ENCODE data around the gene KIF19.

Gene KIF19

DNA sequence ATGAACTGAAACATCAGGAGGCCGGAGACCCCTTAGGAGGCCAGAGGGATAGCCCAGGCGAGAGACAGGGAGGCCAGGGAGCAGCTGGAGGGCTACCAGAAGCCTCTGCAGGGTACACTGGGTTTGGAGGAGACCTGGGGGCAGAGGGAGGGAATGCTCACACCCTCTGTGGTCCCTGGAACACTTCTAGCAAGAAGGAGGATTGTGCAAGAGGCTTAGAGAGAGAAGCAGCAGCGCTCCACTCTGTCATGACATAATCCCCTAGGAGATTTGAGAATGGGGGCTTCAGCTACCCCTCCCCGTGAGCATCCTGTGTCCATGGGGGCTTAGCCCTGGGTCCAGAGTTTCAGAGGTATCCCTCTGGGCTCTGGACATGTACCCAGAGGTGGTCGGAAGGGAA, 57.1 kb downstream of the KIF19 start:
- no peaks in the 10 kb centered on the region for H3K36me3 Mint-ChIP-seq
- no peaks in the 10 kb centered on the region for H3K27me3 Mint-ChIP-seq
- no peak overlapping the region for H3K4me3 Mint-ChIP-seq
- no peaks in the 10 kb centered on the region for H3K4me1 Mint-ChIP-seq
- no peaks in the 10 kb centered on the region for H3K9me3 Mint-ChIP-seq
- no peak overlapping the region for H3K27ac Mint-ChIP-seq

DNA sequence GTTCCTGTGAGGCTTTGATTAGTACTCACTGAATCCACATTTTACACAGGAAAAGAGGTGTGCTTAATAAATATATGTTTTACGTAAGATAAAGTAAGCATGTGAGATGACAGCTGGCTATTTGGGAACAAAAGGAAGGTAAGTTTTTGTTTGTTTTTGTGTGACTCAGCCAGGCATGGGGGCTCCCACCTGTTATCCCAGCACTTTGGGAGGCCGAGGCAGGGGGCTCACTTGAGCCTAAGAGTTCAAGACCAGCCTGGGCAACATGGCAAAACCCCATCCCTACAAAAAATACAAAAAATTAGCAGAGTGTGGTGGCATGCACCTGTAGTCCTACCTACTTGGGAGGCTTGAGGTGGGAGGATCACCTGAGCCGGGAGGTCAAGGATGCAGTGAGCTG, 59.2 kb downstream of the KIF19 start:
- no peaks in the 10 kb centered on the region for H3K36me3 Mint-ChIP-seq
- peak overlapping the region; percentile 43 for H3K27ac Mint-ChIP-seq
- H3K4me1 Mint-ChIP-seq, result no peaks in the 10 kb centered on the region
- H3K9me3 Mint-ChIP-seq, result no peaks in the 10 kb centered on the region
- no peaks in the 10 kb centered on the region for H3K27me3 Mint-ChIP-seq
- H3K4me3 Mint-ChIP-seq, result no peak overlapping the region

DNA sequence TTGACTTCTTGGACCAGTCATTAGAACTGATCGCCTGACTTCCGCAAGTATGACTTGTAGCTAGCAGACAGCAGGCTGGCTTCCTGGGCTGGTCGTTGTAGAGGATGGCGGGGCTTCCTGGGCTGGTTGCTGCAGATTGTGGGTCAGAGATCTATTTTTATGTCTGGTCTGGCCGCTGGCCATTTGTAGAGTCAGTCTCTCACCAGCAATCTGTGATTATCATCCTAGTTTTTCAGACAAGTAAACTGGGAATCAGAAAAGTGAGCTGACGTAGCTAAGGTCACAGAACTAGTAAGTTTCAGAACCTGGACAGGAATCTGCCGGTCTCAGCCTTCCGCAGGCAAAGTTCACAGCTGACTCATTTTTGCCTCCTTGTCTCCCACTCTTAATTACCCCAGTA, 60.4 kb downstream of the KIF19 start:
- Mint-ChIP-seq H3K4me1 (no peaks in the 10 kb centered on the region), H3K27me3 (no peaks in the 10 kb centered on the region), H3K27ac (no peak overlapping the region), H3K36me3 (no peaks in the 10 kb centered on the region), H3K4me3 (no peak overlapping the region), H3K9me3 (no peaks in the 10 kb centered on the region)

DNA sequence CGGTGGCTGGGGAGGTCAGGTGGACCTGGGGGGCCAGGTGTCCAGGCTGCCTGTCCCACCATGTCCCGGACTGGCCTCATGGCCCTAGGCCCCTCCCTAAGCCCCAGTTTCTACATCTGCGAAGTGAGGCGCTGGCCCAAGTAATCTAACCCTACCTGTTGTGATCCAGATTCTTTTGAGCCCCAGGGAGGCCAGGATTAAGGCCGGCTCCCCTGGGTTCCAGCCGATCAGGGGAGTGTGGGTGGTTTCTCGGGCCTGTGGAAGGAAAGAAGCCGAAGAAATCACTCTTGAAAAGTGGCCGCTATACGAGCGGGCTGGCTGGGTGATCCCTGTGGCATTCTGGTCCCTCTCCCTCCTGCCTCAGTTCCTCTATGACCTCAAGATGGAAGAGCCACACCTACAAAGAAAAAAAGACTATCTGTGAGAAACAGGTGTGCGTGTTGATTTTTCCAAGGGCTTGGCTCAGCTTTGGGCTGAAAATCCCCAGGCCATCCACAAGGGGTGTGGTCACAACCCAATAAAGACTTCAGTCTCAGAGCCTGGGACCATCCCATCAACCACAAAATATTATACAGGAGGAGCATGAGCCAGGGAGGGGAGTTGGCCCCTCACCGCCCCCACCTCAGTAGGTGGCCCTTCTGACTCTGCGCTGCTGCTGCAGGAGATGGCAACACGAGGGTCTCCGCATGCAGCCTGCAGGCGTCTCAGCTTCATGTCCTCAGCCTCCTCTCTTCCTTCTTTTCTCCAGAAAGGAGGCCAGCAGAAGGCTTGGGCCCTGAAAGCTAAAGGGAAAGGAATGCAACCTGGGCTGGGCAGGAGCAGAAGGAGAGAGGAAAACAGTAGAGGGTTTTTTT, 61.6 kb downstream of the KIF19 start:
- H3K4me1 Mint-ChIP-seq, result no peaks in the 10 kb centered on the region
- no peaks in the 10 kb centered on the region for H3K36me3 Mint-ChIP-seq
- H3K4me3 Mint-ChIP-seq, result no peak overlapping the region
- H3K27me3 Mint-ChIP-seq, result no peaks in the 10 kb centered on the region
- no peaks in the 10 kb centered on the region for H3K9me3 Mint-ChIP-seq
- no peak overlapping the region for H3K27ac Mint-ChIP-seq

DNA sequence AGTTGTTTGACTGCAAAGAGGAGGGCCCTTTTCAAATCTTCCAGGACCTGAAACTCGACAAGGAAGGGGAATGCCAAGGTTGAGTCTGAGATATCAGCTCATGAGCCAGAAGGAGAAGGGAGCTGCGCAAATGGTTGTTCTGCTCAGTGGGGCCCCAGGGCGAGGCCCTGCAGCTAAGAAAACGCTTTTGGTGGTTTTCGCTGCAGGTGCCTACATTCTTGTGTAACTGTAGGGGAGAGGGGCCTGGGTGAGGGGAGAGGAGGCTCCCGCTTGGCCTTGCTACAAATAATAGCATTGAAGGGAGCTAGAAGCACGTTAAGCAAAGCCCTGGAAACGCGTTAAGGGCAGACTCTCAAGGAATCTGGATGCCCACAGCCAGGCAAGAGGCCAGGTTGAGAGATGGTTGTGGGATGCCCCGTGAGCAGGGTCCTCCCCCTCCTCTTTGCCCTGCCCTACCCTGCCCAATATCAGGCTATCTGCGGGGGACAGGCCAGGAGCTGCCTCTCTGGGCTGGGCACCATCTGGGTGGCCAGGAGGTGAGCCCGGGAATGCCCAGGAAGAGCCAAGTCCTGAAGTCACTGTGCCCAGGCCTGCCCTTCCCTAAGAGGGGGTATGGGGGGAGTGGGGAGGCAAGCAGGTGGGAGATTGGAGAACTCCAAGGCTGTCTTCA, 63.2 kb downstream of the KIF19 start:
- Mint-ChIP-seq H3K36me3 (no peaks in the 10 kb centered on the region), H3K27ac (no peak overlapping the region), H3K9me3 (no peaks in the 10 kb centered on the region), H3K4me1 (no peaks in the 10 kb centered on the region), H3K4me3 (no peak overlapping the region), H3K27me3 (no peaks in the 10 kb centered on the region)

DNA sequence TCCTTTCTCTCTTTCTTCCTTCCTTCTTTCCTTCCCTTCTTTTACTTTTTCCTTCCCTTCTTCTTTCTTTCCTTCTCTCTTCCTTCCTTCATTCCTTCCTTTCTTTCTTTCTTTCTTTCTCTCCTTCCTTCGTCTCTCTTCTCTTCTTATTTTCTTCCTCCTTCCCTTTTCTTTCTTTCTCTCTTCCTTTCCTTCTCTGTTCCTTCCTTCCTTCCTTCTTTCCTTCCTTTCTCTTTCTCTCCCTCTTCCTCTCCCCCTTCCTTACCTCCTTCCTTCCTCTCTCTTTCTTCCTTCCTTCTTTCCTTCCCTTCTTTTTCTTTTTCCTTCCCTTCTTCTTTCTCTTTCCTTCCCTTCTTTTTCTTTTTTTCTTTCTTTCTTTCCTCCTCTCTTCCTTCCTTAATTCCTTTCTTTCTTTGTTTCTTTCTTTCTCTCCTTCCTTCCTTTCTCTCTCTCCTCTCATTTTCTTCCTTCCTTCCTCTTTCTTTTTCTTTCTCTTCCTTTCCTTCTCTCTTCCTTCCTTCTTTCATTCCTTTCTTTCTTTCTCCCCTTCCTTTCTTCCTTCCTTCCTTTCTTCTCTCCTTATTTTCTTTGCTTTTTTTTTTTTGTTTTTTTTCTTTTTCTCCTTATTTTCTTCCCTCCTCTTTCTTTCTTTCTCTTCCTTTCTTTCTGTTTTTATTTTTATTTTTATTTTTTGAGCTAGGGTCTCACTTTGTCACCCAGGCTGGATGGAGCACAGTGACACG, 64.1 kb downstream of the KIF19 start:
- H3K4me1 Mint-ChIP-seq, result no peaks in the 10 kb centered on the region
- H3K36me3 Mint-ChIP-seq, result no peaks in the 10 kb centered on the region
- no peak overlapping the region for H3K4me3 Mint-ChIP-seq
- H3K27ac Mint-ChIP-seq, result peak overlapping the region; percentile 73
- H3K9me3 Mint-ChIP-seq, result no peaks in the 10 kb centered on the region
- no peaks in the 10 kb centered on the region for H3K27me3 Mint-ChIP-seq

DNA sequence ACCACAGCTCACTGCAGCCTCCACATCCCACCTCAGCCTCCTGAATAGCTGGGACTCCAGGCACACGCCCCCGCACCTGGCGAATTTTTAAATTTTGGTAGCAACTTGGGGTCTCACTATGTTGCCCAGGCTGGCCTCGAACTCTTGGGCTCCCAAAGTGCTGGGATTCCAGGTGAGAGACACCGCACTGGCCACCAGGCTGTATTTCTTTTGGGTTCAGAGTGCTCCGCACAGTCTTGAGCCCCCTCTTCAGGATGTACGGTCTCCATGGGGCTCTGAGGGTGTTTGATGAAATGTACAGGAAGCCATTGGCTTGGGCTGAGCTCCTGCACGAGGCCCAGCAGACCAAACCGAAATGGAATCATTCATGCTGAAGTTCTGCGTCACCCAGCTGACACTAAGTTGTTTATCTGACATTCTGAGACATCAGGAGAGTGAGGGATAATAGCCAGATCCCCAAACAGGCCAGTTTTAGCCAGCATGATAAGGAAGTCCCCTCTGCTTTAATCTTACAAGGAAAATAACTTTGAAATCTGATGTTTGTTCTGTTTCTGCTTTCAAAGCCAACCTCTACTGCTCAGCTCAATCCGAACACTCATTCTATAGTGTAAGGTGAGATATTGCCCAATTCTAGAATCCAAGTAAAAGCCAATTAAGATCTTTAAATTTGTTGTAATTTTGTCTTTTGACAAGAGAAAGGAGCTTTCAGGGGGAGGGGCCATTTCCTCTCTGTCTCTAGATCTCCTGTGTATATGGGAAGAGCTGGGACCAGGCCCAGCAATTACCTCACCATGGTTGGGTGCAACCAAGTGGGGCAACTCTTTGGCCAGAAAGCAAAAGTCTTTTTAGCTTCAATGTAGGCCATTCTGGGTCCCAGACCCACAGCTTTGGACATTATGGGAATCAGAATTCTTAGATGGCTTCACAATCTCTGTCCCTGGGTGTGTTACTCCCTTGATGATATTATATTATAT, 64.9 kb downstream of the KIF19 start:
- H3K27me3 Mint-ChIP-seq, result no peaks in the 10 kb centered on the region
- H3K27ac Mint-ChIP-seq, result no peak overlapping the region
- H3K4me3 Mint-ChIP-seq, result no peak overlapping the region
- no peaks in the 10 kb centered on the region for H3K36me3 Mint-ChIP-seq
- no peaks in the 10 kb centered on the region for H3K9me3 Mint-ChIP-seq
- H3K4me1 Mint-ChIP-seq, result no peaks in the 10 kb centered on the region

DNA sequence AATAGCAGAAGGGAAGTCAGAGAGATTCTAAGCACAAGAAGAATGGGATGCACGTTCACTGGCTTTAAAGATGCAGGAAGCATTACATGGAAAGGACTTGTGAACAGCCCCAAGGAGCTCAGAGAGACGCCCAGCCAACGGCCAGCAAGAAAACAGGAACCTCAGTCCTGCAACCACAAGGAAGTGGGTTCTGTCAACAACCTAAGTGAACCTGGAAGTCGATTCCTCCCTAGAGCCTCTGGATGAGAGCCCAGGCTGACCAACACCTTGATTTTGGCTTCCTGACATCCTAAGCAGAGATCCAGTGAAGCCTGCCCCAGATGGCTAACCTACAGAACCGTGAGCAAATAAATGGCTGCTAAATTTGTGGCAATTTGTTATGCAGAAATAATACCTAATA, 65.7 kb downstream of the KIF19 start:
- Mint-ChIP-seq H3K36me3 (no peaks in the 10 kb centered on the region), H3K9me3 (no peaks in the 10 kb centered on the region)

DNA sequence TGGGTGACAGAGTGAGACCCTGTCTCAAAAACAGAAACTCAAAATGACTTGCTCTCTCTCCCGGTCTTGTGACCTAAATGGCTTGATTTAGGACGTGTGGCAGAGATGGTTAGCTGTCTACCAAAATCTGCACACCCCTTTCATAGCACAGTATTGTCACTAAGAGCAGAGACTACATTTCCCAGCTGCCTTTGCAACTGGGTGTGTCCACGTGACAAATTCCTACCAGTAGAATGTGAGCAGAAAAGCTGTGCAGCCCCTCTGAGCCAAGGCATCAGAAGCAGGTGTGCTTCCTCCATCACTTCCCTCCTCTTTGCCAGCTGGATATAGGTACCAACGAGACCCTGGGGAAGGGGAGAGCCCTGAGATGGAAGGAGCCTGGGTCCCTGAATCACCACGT, 66.8 kb downstream of the KIF19 start:
- no peaks in the 10 kb centered on the region for H3K4me1 Mint-ChIP-seq
- H3K27ac Mint-ChIP-seq, result no peak overlapping the region
- H3K36me3 Mint-ChIP-seq, result no peaks in the 10 kb centered on the region
- H3K4me3 Mint-ChIP-seq, result no peak overlapping the region
- H3K27me3 Mint-ChIP-seq, result no peaks in the 10 kb centered on the region
- H3K9me3 Mint-ChIP-seq, result no peaks in the 10 kb centered on the region

More for the DNA sequence above, 65.7 kb downstream of the KIF19 start:
- Mint-ChIP-seq H3K27me3 (no peaks in the 10 kb centered on the region), H3K27ac (no peak overlapping the region), H3K4me1 (no peaks in the 10 kb centered on the region), H3K4me3 (no peak overlapping the region)

DNA sequence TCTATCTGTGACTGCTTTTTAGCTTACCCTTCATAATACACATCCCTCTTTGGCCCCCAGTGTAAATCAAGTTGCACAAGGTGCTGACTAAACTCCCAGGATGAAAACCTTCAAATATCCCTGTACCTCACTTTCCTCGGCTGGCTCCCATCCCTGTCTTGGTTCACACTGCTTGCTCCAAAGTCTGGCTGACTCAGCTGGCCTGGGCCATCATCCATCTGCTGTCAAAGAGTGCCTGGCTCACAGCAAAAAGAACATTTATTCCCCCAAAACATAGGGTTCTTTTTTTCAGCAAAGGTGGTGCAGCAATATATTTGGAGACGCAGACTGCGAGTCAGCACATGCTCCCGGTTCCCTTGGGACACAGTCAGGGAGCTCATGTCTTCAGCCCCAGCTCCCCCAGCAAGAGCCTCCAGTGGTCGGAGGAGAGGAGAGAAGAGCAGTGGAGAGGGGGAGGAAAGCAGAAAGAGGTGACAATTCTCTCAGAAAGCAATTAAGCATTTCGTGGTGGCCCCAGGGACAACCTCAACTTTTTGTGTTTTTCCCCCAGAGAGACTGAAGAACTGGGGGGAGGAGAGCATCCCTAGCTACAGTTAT, 67.4 kb downstream of the KIF19 start:
- H3K4me1 Mint-ChIP-seq, result no peaks in the 10 kb centered on the region
- H3K27ac Mint-ChIP-seq, result no peak overlapping the region
- no peak overlapping the region for H3K4me3 Mint-ChIP-seq
- H3K27me3 Mint-ChIP-seq, result no peaks in the 10 kb centered on the region
- no peaks in the 10 kb centered on the region for H3K9me3 Mint-ChIP-seq
- no peaks in the 10 kb centered on the region for H3K36me3 Mint-ChIP-seq

DNA sequence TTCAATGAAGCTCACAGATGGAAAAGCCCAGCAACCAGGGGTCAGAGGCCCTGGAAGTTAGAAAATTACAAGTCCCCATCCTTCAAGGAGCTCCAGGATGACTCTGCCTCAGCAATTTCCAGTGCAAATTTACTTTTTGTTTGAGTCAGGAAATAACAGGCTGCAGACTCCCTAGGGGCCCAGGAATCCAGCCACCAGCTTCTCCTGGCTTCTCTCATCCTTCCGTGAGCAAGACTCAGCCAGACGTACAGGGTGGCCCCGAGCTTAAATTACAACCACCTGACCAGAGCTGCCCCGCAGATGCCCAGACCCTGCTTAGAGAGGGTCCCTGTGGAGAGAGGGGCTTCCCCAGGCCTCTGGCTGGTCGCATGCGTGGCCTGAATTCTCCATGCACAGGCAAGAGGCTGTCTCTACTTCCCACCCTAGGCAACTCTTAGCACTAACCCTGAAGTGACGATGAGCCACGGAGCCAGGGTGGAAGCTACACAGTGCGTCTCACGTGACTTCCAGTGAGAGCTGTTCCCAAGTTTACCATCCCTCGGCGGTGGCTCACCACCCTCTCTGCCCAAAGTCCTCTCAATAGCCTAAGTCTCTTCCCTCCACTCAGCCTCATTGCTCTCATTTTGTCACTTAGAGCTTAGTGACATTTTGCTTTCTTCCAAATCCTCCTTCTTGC, 68.4 kb downstream of the KIF19 start:
- Mint-ChIP-seq H3K4me1 (no peaks in the 10 kb centered on the region), H3K4me3 (no peak overlapping the region), H3K27me3 (no peaks in the 10 kb centered on the region), H3K36me3 (no peaks in the 10 kb centered on the region), H3K9me3 (no peaks in the 10 kb centered on the region), H3K27ac (no peak overlapping the region)

DNA sequence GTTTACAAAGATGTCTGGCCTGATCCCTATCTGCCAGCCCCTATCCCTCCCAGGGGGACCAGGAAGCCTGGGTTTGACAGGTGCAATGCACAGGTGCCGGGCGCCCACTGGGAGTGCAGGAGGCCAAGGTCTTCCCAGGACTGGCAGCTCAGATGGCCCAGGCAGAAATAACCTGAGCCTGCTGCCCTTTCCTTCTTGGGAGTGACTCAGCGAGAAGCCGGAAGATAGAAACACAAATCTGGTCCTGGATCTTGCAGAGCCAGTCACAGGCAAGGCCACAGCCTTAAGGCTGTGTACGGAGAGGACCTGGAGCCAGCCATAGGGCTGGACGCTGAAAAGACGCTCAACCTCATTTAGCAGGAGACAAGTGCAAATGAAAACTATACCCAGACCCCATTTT, 69.0 kb downstream of the KIF19 start:
- no peaks in the 10 kb centered on the region for H3K4me1 Mint-ChIP-seq
- no peak overlapping the region for H3K27ac Mint-ChIP-seq
- no peaks in the 10 kb centered on the region for H3K9me3 Mint-ChIP-seq
- H3K27me3 Mint-ChIP-seq, result no peaks in the 10 kb centered on the region
- no peak overlapping the region for H3K4me3 Mint-ChIP-seq
- H3K36me3 Mint-ChIP-seq, result no peaks in the 10 kb centered on the region

DNA sequence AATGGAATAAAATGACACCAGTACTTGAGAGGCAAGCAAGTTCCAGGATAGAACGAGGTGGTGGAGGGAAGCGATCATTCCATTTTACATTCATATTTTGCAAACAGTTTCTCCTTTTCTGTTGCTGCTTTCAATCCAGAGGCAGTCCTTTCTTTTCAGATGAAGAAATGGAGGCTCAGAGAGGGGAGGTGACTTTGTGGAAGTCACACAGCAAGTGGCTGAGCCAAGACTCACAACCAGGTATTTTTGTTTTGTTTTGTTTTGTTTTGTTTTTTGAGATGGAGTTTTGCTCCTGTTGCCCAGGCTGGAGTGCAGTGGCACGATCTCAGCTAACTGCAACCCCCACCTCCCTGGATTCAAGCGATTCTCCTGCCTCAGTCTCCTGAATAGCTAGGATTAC, 70.5 kb downstream of the KIF19 start:
- no peaks in the 10 kb centered on the region for H3K36me3 Mint-ChIP-seq
- H3K27ac Mint-ChIP-seq, result no peak overlapping the region
- H3K27me3 Mint-ChIP-seq, result no peaks in the 10 kb centered on the region
- no peaks in the 10 kb centered on the region for H3K4me1 Mint-ChIP-seq
- H3K4me3 Mint-ChIP-seq, result no peak overlapping the region
- H3K9me3 Mint-ChIP-seq, result no peaks in the 10 kb centered on the region

DNA sequence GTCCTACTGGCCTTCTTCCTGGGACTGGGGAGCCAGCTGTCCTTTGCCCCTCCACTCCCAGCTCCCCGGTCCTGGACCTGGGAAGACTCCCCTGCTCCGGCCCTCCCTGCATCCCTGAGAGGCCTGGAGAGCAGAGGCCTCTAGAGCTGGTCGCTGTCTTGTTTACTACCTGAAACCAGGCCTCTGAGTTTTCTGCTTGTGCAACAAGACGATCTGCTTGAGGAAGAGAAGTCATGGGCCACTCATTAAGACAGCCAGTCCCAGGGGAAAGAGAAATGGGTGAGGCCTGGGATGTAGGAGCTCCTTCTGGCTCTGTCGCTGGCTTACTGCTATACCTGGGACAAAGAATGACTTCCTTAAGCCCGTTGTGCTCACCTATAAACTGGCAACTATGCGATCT, 76.0 kb downstream of the KIF19 start:
- Mint-ChIP-seq H3K4me1 (no peaks in the 10 kb centered on the region), H3K27me3 (no peaks in the 10 kb centered on the region), H3K9me3 (no peaks in the 10 kb centered on the region), H3K4me3 (no peak overlapping the region), H3K27ac (no peak overlapping the region), H3K36me3 (no peaks in the 10 kb centered on the region)
